GM12874 (cell line): Measurements from ENCODE around the gene LSM14A.

Experiments
- TF ChIP-seq, protein P1 (sequence below): IDR thresholded peaks from 2 replicates; pipeline ENCODE4 v1.5.1; 2011; ENCODE audit warnings: low read depth, mild to moderate bottlenecking, control low read depth, low read length, moderate library complexity; ENCODE audit not compliant: insufficient read depth

LSM14A gene

DNA sequence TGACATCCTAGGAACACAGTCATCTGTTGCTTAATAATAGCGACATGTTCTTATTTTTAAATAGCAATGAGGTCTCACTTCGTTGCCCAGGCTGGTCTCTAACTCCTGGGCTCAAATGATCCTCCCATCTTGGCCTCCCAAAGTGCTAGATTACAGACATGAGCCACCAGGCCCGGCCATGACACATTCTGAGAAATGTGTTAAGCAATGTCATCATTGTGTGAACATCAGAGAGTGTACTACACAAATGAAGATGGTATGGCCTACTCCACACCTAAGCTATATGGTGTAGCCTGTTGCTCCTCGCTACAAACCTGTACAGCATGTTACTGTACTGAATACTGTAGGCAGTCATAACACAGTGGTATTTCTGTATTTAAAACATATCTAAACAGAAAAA, 57.4 kb downstream of the LSM14A start:
- TF ChIP-seq, protein P1, sequence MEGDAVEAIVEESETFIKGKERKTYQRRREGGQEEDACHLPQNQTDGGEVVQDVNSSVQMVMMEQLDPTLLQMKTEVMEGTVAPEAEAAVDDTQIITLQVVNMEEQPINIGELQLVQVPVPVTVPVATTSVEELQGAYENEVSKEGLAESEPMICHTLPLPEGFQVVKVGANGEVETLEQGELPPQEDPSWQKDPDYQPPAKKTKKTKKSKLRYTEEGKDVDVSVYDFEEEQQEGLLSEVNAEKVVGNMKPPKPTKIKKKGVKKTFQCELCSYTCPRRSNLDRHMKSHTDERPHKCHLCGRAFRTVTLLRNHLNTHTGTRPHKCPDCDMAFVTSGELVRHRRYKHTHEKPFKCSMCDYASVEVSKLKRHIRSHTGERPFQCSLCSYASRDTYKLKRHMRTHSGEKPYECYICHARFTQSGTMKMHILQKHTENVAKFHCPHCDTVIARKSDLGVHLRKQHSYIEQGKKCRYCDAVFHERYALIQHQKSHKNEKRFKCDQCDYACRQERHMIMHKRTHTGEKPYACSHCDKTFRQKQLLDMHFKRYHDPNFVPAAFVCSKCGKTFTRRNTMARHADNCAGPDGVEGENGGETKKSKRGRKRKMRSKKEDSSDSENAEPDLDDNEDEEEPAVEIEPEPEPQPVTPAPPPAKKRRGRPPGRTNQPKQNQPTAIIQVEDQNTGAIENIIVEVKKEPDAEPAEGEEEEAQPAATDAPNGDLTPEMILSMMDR: no peak

DNA sequence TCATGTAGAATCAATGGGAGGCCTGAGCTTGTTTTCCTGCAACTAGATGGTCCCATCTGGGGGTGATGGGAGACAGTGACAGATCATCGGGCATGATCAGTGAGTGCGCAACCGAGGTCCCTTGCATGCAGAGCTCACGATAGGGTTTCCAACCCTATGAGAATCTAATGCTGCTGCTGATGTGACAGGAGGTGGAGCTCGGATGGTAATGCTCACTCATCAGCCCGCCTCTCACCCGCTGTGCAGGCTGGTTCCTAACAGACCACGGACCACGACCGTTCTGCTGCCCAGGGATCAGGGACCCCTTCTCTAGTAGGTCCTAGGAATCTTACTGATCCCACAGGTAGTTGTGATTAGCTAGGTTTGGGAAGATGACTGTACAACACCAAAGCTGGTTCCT, 58.5 kb downstream of the LSM14A start:
- TF ChIP-seq, protein P1: no peak

DNA sequence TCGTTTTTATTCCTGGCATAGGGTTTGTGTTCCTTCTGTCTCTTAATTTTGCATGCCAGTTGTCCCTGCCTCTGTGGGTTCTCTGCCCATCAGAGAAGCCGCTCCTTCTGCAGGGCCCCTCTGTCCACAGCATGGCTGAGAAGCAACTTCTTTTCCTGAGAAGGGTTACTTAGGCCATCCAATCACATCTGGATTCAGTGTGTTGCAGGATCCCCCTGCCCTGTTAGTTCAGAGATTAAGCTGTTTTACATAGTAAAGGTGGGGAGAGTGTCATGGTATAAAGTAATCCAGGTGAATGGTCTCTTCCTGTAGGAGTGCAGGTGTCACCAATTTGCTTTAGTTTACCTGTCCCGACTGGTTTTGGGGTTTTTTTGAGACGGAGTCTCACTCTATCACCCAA, 59.1 kb downstream of the LSM14A start:
- TF ChIP-seq, protein P1: no peak

DNA sequence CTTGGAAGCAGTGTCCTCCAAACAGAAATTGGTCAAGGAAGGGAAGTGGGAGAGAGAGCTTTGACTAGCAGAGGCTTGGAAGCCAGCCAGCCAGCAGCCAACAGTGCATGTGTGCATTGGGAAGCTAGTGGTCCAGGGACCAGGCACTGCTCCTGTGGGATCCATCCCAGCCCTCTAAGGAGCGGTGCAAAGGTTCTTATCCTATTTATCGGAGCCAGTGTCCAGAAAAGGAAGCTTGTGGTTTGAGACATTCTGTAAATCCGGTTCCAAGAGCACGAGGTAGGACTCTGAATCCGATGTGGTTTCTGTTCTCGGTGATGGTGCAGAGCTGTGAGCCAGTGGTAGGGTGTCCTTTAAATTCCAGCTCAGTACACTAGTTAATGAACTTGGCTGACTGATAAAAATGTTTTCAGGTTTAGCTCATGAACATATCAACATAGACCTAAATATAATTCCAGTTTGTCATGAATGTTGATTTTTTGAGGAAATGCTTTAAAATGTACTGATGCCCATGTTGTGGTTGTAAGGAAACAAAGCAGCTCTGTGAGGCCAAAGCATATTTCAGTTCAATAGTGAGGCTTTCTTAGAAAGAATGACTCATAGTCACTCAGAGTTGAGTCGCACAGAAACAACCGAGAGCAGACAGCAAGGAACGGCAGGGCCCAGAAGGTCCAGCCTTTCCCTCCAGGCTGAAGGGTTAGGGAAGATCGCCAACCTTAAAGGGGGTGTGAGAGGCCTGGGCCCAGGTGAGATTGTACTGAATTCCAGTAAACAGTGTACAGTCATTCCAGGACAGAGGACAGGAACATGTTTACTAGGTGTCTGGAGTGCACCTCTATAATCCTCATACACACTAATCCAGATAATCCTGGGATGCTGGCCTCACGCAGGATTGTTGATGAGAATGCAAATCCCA, 60.5 kb downstream of the LSM14A start:
- TF ChIP-seq, protein P1: no peak

DNA sequence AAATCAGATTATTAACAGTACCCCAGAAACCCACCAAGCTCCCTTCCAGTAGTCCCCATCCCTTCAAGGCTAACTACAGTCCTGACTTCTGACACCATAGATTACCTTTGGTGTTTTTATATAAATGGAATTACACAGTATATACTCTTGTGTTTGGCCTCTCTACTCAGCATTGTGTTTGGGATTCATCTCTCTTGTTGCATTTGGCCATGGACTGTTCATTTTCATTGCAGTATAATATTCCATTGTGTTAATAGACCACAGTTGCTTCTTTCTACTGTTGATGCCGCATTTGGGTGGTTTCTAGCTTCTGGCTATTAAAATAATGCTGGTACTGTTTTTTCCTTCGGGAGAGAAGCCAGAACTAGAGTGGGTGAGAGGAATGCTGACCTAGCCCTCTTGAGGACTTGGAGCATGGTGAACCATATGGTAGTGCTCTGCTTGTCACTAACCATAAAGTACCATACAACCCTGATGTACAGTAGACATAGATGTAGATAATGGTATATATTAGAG, 63.2 kb downstream of the LSM14A start:
- TF ChIP-seq, protein P1: no peak

DNA sequence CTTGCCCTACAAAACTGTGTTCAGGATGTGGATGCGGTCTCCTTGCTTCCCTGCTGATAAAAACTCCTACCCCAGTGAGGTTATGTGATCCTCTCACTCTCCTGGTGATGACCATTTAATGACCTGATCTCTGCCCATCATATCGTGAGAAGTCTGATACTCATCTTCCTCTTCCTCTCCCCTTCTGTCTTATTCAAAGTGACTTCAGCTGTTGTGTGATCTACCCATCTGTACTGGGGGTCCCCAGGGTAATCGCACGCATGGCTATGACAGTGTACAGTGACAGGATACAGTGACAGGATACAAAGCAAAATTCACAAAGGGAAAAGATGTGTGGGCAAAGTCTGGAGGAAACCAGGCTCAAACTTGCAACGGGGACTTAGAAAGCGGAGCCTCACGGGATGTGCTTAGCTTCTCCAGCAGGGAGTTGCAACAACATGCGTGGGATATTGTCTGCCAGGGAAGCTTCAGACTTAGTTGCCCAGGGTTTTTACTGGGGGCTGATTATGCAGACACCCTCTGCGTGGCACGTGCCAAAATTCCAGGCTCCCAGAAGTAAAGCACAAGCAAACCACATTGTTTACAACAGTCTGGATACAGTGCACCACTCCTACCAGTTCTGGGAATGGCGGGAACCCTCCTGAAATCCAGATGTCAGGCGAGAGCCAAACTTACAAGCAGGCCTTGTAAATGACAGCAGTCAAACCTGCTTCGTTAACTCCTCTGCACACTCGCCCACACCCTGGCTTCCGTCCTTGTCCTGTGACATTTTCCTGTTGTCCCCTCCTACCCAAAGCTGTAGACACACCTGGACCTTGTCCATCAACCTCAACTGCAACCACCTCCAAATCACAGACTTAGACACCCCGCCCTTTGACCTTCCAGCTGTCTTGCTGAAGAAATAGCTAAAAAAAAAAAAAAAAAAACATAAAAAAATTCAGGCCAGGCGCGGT, 64.0 kb downstream of the LSM14A start:
- TF ChIP-seq, protein P1: no peak

DNA sequence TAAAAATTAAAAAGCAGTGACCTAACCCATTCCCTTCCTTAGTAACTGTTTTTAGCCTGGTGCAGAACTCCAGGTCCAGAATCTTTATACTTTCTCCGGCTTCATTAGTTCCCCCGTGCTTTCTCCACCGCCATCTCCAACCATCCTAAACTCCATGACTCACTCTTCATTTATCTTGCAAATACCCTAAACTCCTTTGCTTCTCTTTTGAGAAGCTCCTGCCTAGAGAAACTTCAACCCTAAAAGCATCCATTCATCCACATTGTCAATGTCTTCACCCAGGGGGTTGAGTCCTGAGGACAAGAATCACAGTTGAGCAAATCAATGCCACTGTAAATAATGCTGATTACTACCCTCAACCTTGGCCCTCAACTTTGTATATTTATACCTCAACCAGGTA, 65.0 kb downstream of the LSM14A start:
- TF ChIP-seq, protein P1: no peak
